Measurements from ENCODE around the gene TSSK2. TPM values are rescaled to one million over a fixed set of nuclear protein-coding genes. Genes with fewer than 3 reads are reported as not detected.

Gene TSSK2
- total and polyA plus RNA-seq, 2 donors (not counting 3 experiments of a cell fraction or from before 2014, with no cell fraction given): not detected

- Histone ChIP-seq H3K9ac (replicated peaks; ENCODE audit: extremely low read depth, insufficient read depth, low read length) (no peak overlapping the region), H3K79me2 (ENCODE audit: control insufficient read depth, insufficient read depth, low read length) (peaks cover 11% of the 10 kb centered on the region), H3K9me3 (replicated peaks; ENCODE audit: control insufficient read depth, insufficient read depth, low read length) (no peaks in the 10 kb centered on the region), H3K4me1 (ENCODE audit: control insufficient read depth, extremely low read depth, insufficient read depth, low read length) (peaks cover 7% of the 10 kb centered on the region), H3K4me2 (ENCODE audit: insufficient read depth, low read length) (no peak overlapping the region), H2AFZ (ENCODE audit: low read depth, low read length) (no peak overlapping the region), H3K27me3 (ENCODE audit: control insufficient read depth in 2 of 2, insufficient read depth in 2 of 2, low read length in 2 of 2) (no peaks in the 10 kb centered on the region), H4K20me1 (replicated peaks; ENCODE audit: control insufficient read depth, extremely low read depth, insufficient read depth, low read length) (no peaks in the 10 kb centered on the region), H3K9me1 (replicated peaks; ENCODE audit: control insufficient read depth, extremely low read depth, insufficient read depth, low read length) (no peaks in the 10 kb centered on the region), H3K27ac (ENCODE audit: insufficient read depth, low read depth, low read length) (no peak overlapping the region), H3K36me3 (ENCODE audit: control insufficient read depth in 2 of 2, extremely low read depth in 1 of 2, insufficient read depth in 2 of 2, low read length in 2 of 2) (peaks cover 13 to 54% of the 10 kb centered on the region in 2 experiments), H3K4me3 (replicated peaks in 1 of 3; ENCODE audit: insufficient read depth in 1 of 3, low read depth in 1 of 3, low read length in 3 of 3) (no peak overlapping the region)
- no TSS peak for BruUV-seq (replicated peaks)
- dilution Hi-C loops (cut with MboI; ENCODE audit: extremely low pct_ligation_motif_present, low sequenced_read_pairs): no loop called here
- no peak for TF ChIP-seq JUN (IDR thresholded peaks at IDR 0.05; ENCODE audit: borderline replicate concordance, insufficient read depth, insufficient read length, low read depth)
- TF ChIP-seq FOS (IDR thresholded peaks at IDR 0.05; ENCODE audit: borderline replicate concordance, insufficient read depth, low read length): no peak
- TF ChIP-seq GATA2 (IDR thresholded peaks at IDR 0.05; ENCODE audit: insufficient read depth, insufficient read length, low read depth, low read length): no peak
- TF ChIP-seq POLR2AphosphoS5 (IDR thresholded peaks at IDR 0.05; ENCODE audit: insufficient read depth, low read depth, low read length): no peak
- TF ChIP-seq EZH2 (IDR thresholded peaks at IDR 0.05; ENCODE audit: borderline replicate concordance, low read depth, low read length, severe bottlenecking): no peak
- no peak for TF ChIP-seq CTCF (IDR thresholded peaks at IDR 0.05; ENCODE audit: extremely low read depth in 1 of 2, insufficient read depth in 1 of 2, low read depth in 1 of 2, low read length in 2 of 2)
- TF ChIP-seq MYC (IDR thresholded peaks at IDR 0.05; ENCODE audit: low read depth, low read length): no peak
- TF ChIP-seq MAX (IDR thresholded peaks at IDR 0.05; ENCODE audit: insufficient read depth, insufficient read length): no peak
- no peak for TF ChIP-seq POLR2A (IDR thresholded peaks at IDR 0.05; ENCODE audit: low read depth, low read length)
- intact Hi-C loops (cut with micrococcal nuclease): no loop called here
- FAIRE-seq (no peak), DNase-seq (ENCODE audit: low read depth, low spot score) (no peak)
- CTCF ChIA-PET: no interaction called here
- POLR2A ChIA-PET: no interaction called here
Observed at GRCh38 chr22:19139974-19140373, 8.9 kb downstream of the TSSK2 start.
